Fibroblast of lung (primary cell): ENCODE measurements around the gene ARHGEF39. TPM values are rescaled to one million over a fixed set of nuclear protein-coding genes. Genes with fewer than 3 reads are reported as not detected.

Experiments used
- DNase-seq, 2 donors: peaks; one replicate each; pipeline versions ENCODE4 v3.0.0 to v3.0.0-alpha.2; 2010; ENCODE audit warnings: low read depth in 2 of 2
- H2AFZ ChIP-seq: 2 replicates; pipeline ENCODE4 v1.5.1; 2012; ENCODE audit warnings: low read length, control low read depth, inconsistent platforms
- H3K27ac ChIP-seq: 2 replicates; pipeline ENCODE4 v1.5.1; 2011; ENCODE audit warnings: low read length, control low read depth; ENCODE audit not compliant: insufficient read depth
- H3K27me3 ChIP-seq: 2 replicates; pipeline ENCODE4 v1.5.1; 2011; ENCODE audit warnings: mild to moderate bottlenecking, low read length; ENCODE audit not compliant: control insufficient read depth, insufficient read depth
- H3K36me3 ChIP-seq: 2 replicates; pipeline ENCODE4 v1.5.1; 2011; ENCODE audit warnings: low read length; ENCODE audit not compliant: control insufficient read depth, insufficient read depth
- H3K4me1 ChIP-seq: 2 replicates; pipeline ENCODE4 v1.5.1; 2011; ENCODE audit warnings: low read length; ENCODE audit not compliant: control insufficient read depth, insufficient read depth; ENCODE audit errors: extremely low read depth
- H3K4me2 ChIP-seq: 2 replicates; pipeline ENCODE4 v1.5.1; 2011; ENCODE audit warnings: low read length, control low read depth; ENCODE audit not compliant: insufficient read depth; ENCODE audit errors: extremely low read depth
- H3K4me3 ChIP-seq, 4 experiments: fragments of 200-600 bp in 1 of 4; sonication (generic) in 1 of 4; replicated peaks in 1 of 4; 2 replicates each; pipeline ENCODE4 v1.5.1; 2011 to 2016; ENCODE audit warnings: low read length in 4 of 4, low read depth in 3 of 4, mild to moderate bottlenecking in 3 of 4, control low read depth in 2 of 4, inconsistent platforms in 1 of 4, mixed read lengths in 1 of 4; ENCODE audit not compliant: insufficient read depth in 1 of 4; ENCODE audit errors: control extremely low read depth in 1 of 4
- H3K79me2 ChIP-seq: 2 replicates; pipeline ENCODE4 v1.5.1; 2012; ENCODE audit warnings: mild to moderate bottlenecking, low read length, inconsistent platforms; ENCODE audit not compliant: control insufficient read depth, insufficient read depth
- H3K9ac ChIP-seq: 2 replicates; pipeline ENCODE4 v1.5.1; 2011; ENCODE audit warnings: mild to moderate bottlenecking, low read length, control low read depth; ENCODE audit not compliant: insufficient read depth
- H3K9me3 ChIP-seq: 2 replicates; pipeline ENCODE4 v1.5.1; 2012; ENCODE audit warnings: low read depth, low read length; ENCODE audit not compliant: control insufficient read depth, insufficient read depth
- H4K20me1 ChIP-seq: 2 replicates; pipeline ENCODE4 v1.5.1; 2011; ENCODE audit warnings: low read length; ENCODE audit not compliant: control insufficient read depth, insufficient read depth; ENCODE audit errors: extremely low read depth
- CTCF ChIP-seq, 2 donors: IDR thresholded peaks in 1 of 2; conservative IDR thresholded peaks in 1 of 2; 1 replicate in 1 of 2; 2 replicates in 1 of 2; pipeline ENCODE4 v1.5.1; 2011 to 2012; ENCODE audit warnings: low read length in 2 of 2, control low read depth in 1 of 2, inconsistent platforms in 1 of 2, low read depth in 1 of 2, mild to moderate bottlenecking in 1 of 2
- EZH2 ChIP-seq: IDR thresholded peaks from 2 replicates; pipeline ENCODE4 v1.5.1; 2012; ENCODE audit warnings: low read length, control low read depth, mild to moderate bottlenecking; ENCODE audit errors: missing control alignments
- polyA plus RNA-seq, 2 donors: library from polyadenylated mRNA; depleted of rRNA in 1 of 2; stranded (reverse) in 1 of 2; unstranded in 1 of 2; fragments of >200 nt; gene quantifications; 2 replicates each; pipeline ENCODE4 v1.2.1, GENCODE V29; 2011 to 2012; ENCODE audit warnings: missing spikeins in 1 of 2
- total RNA-seq: library from RNA; depleted of rRNA; stranded (reverse); fragments of >200 nt; gene quantifications from 2 replicates; pipeline ENCODE4 v1.2.1, GENCODE V29; 2014

ARHGEF39 gene
- total and polyA plus RNA-seq, 2 donors (not counting 1 experiment from before 2014, with no cell fraction given): 0.66 to 0.77 TPM

- Histone ChIP-seq H3K4me2 (peak overlapping the region; percentile 99), H3K4me1 (peaks cover 29% of the 10 kb centered on the region), H3K36me3 (peaks cover 23% of the 10 kb centered on the region), H3K4me3 (peak overlapping the region; percentile 57 to 99 (median 67)), H2AFZ (no peak overlapping the region), H3K79me2 (peaks cover 52% of the 10 kb centered on the region), H4K20me1 (peaks cover 2% of the 10 kb centered on the region), H3K9ac (peak overlapping the region; percentile 73), H3K9me3 (no peaks in the 10 kb centered on the region), H3K27me3 (no peaks in the 10 kb centered on the region), H3K27ac (peak overlapping the region; percentile 84)
- TF ChIP-seq EZH2 (no peak), CTCF (conservative IDR thresholded peaks at IDR 0.05 in 1 of 2, IDR thresholded peaks at IDR 0.05 in 1 of 2; ENCODE audit: low read depth in 1 of 2, low read length in 2 of 2) (no peak)
- peak in 1 of 2 donors; percentile 19 for DNase-seq
These were observed 23.1 kb upstream of the ARHGEF39 start for GRCh38 chr9:35687972-35688557.

- no peak for DNase-seq
- H3K79me2 ChIP-seq: peaks cover 52% of the 10 kb centered on the region
- peaks cover 2% of the 10 kb centered on the region for H4K20me1 ChIP-seq
These were observed 22.3 kb upstream of the ARHGEF39 start for GRCh38 chr9:35687306-35687705.

More at GRCh38 chr9:35687306-35687705, 22.3 kb upstream of the ARHGEF39 start:
- Histone ChIP-seq H3K9me3 (no peaks in the 10 kb centered on the region), H3K4me2 (peak overlapping the region; percentile 99), H3K27ac (no peak overlapping the region), H3K4me1 (peaks cover 35% of the 10 kb centered on the region), H3K27me3 (no peaks in the 10 kb centered on the region), H3K9ac (no peak overlapping the region), H2AFZ (no peak overlapping the region), H3K36me3 (peaks cover 28% of the 10 kb centered on the region), H3K4me3 (peak overlapping the region; percentile 57 to 99 (median 67))
- TF ChIP-seq CTCF (conservative IDR thresholded peaks at IDR 0.05 in 1 of 2, IDR thresholded peaks at IDR 0.05 in 1 of 2; ENCODE audit: low read depth in 1 of 2, low read length in 2 of 2) (no peak), EZH2 (no peak)
